HepG2 (cell line): ENCODE data around the gene CEACAM4.
"Not testable (repeated sequence)": the region's sequence is repeated elsewhere in the genome, so short reads cannot be mapped to it uniquely, and the experiment has no call there.

Source experiments
- FOXM1 ChIP-seq: sonication (generic); formaldehyde crosslinking; IDR thresholded peaks from 2 replicates; pipeline ENCODE4 v1.5.0; 2020; ENCODE audit warnings: missing genetic modification reagents
- MAX ChIP-seq: IDR thresholded peaks from 2 replicates; pipeline ENCODE4 v1.6.1; 2012; ENCODE audit warnings: inconsistent platforms
- NFE2L1 ChIP-seq: sonication (generic); formaldehyde crosslinking; IDR thresholded peaks from 2 replicates; pipeline ENCODE4 v1.4.0; 2020; ENCODE audit warnings: missing genetic modification reagents, mild to moderate bottlenecking, borderline replicate concordance
- RBM39 ChIP-seq: fragments of 200-400 bp; formaldehyde crosslinking; IDR thresholded peaks from one replicate; pipeline ENCODE4 v1.6.1; 2018; ENCODE audit warnings: antibody characterized with exemption, mild to moderate bottlenecking, low read depth, low read length; ENCODE audit not compliant: poor library complexity, severe bottlenecking
- SP4 ChIP-seq: sonication (generic); formaldehyde crosslinking; IDR thresholded peaks from 2 replicates; pipeline ENCODE4 v1.8.1; 2023; ENCODE audit warnings: mild to moderate bottlenecking, missing genetic modification reagents
- ZNF138 ChIP-seq: sonication (generic); formaldehyde crosslinking; IDR thresholded peaks from 2 replicates; pipeline ENCODE4 v1.5.0; 2020; ENCODE audit warnings: mild to moderate bottlenecking, low read depth, missing genetic modification reagents

GRCh38 chr19:41582577-41583182, 44.2 kb downstream of the CEACAM4 start:
- TF ChIP-seq NFE2L1; ZNF138 (CRISPR knock-in tag); FOXM1 (CRISPR knock-in tag); RBM39; MAX; SP4 (CRISPR knock-in tag): not testable (repeated sequence)
